H9 (cell line): ENCODE measurements around the gene C16orf87. TPM values are rescaled to one million over a fixed set of nuclear protein-coding genes. Genes with fewer than 3 reads are reported as not detected.
A peak's percentile ranks its signal among the peaks of the same experiment; 100 is the strongest.

Source experiments
- DNase-seq: peaks from one replicate; pipeline ENCODE4 v3.0.0-alpha.2; 2017
- H2AFZ ChIP-seq: one replicate; pipeline ENCODE4 v1.6.1; 2013; ENCODE audit warnings: mild to moderate bottlenecking, low read length, control low read depth, moderate library complexity
- H2AK5ac ChIP-seq: 2 replicates; pipeline ENCODE4 v1.6.1; 2013; ENCODE audit warnings: low read length, control low read depth, mixed read lengths; ENCODE audit not compliant: insufficient read length
- H2BK120ac ChIP-seq: one replicate; pipeline ENCODE4 v1.6.1; 2013; ENCODE audit warnings: low read depth, mild to moderate bottlenecking, low read length, control low read depth, inconsistent platforms; ENCODE audit not compliant: poor library complexity, severe bottlenecking
- H2BK12ac ChIP-seq: 2 replicates; pipeline ENCODE4 v1.6.1; 2013; ENCODE audit warnings: low read length, control low read depth, mixed read lengths, low read depth; ENCODE audit not compliant: insufficient read length
- H2BK15ac ChIP-seq: 2 replicates; pipeline ENCODE4 v1.6.1; 2013; ENCODE audit warnings: low read depth, low read length, control low read depth
- H2BK20ac ChIP-seq: one replicate; pipeline ENCODE4 v1.6.1; 2013; ENCODE audit warnings: low read depth, mild to moderate bottlenecking, low read length, control low read depth, inconsistent platforms; ENCODE audit not compliant: poor library complexity, severe bottlenecking
- H2BK5ac ChIP-seq: 2 replicates; pipeline ENCODE4 v1.6.1; 2013; ENCODE audit warnings: low read length, control low read depth, mixed read lengths; ENCODE audit not compliant: insufficient read length
- H3K14ac ChIP-seq: 2 replicates; pipeline ENCODE4 v1.6.1; 2013; ENCODE audit warnings: low read length, control low read depth; ENCODE audit not compliant: insufficient read depth
- H3K18ac ChIP-seq: 2 replicates; pipeline ENCODE4 v1.6.1; 2013; ENCODE audit warnings: low read depth, mild to moderate bottlenecking, mixed read lengths, low read length, control low read depth; ENCODE audit not compliant: insufficient read length
- H3K23ac ChIP-seq: 2 replicates; pipeline ENCODE4 v1.6.1; 2013; ENCODE audit warnings: low read length, control low read depth, mixed read lengths, low read depth; ENCODE audit not compliant: insufficient read length
- H3K23me2 ChIP-seq: 2 replicates; pipeline ENCODE4 v1.6.1; 2013; ENCODE audit warnings: low read depth, mild to moderate bottlenecking, mixed read lengths, low read length, control low read depth; ENCODE audit not compliant: insufficient read length, poor library complexity, severe bottlenecking
- H3K27ac ChIP-seq: 2 replicates; pipeline ENCODE4 v1.5.1; 2013; ENCODE audit warnings: low read length, control low read depth, mixed read lengths, low read depth; ENCODE audit not compliant: insufficient read length
- H3K27me3 ChIP-seq: 2 replicates; pipeline ENCODE4 v1.6.1; 2013; ENCODE audit warnings: low read length, control low read depth, inconsistent platforms; ENCODE audit not compliant: insufficient read depth
- H3K4ac ChIP-seq: 2 replicates; pipeline ENCODE4 v1.6.1; 2013; ENCODE audit warnings: low read depth, mild to moderate bottlenecking, control low read depth, inconsistent platforms, low read length, moderate library complexity
- H3K4me1 ChIP-seq: 2 replicates; pipeline ENCODE4 v1.6.1; 2013; ENCODE audit warnings: low read length, control low read depth, inconsistent platforms; ENCODE audit not compliant: insufficient read depth
- H3K4me2 ChIP-seq: 2 replicates; pipeline ENCODE4 v1.6.1; 2013; ENCODE audit warnings: low read length, control low read depth, mixed read lengths; ENCODE audit not compliant: insufficient read length, insufficient read depth
- H3K56ac ChIP-seq: 2 replicates; pipeline ENCODE4 v1.6.1; 2013; ENCODE audit warnings: low read depth, mild to moderate bottlenecking, mixed read lengths, low read length, control low read depth; ENCODE audit not compliant: insufficient read length
- H3K79me1 ChIP-seq: 2 replicates; pipeline ENCODE4 v1.6.1; 2013; ENCODE audit warnings: low read depth, mild to moderate bottlenecking, moderate library complexity, low read length, control low read depth, inconsistent platforms; ENCODE audit not compliant: insufficient read depth, poor library complexity, severe bottlenecking
- H3K79me2 ChIP-seq: 2 replicates; pipeline ENCODE4 v1.6.1; 2013; ENCODE audit warnings: low read length, control low read depth, inconsistent platforms; ENCODE audit not compliant: insufficient read depth
- H3K9ac ChIP-seq: 2 replicates; pipeline ENCODE4 v1.6.1; 2013; ENCODE audit warnings: low read length, control low read depth, mixed read lengths; ENCODE audit not compliant: insufficient read length; ENCODE audit errors: extremely low read depth
- H3K9me3 ChIP-seq: one replicate; pipeline ENCODE4 v1.6.1; 2013; ENCODE audit warnings: low read depth, low read length, inconsistent platforms; ENCODE audit not compliant: control insufficient read depth
- H3T11ph ChIP-seq: one replicate; pipeline ENCODE4 v1.6.1; 2013; ENCODE audit warnings: mild to moderate bottlenecking, low read length, control low read depth, inconsistent platforms
- H4K20me1 ChIP-seq: one replicate; pipeline ENCODE4 v1.6.1; 2013; ENCODE audit not compliant: control insufficient read depth, insufficient read length, insufficient read depth
- H4K5ac ChIP-seq: 2 replicates; pipeline ENCODE4 v1.6.1; 2013; ENCODE audit warnings: low read depth, mild to moderate bottlenecking, mixed read lengths, low read length, control low read depth; ENCODE audit not compliant: insufficient read length
- H4K8ac ChIP-seq: replicated peaks from 2 replicates; pipeline ENCODE4 v1.6.1; 2013; ENCODE audit warnings: low read length, control low read depth, mixed read lengths, low read depth; ENCODE audit not compliant: insufficient read length
- H4K91ac ChIP-seq: 2 replicates; pipeline ENCODE4 v1.6.1; 2013; ENCODE audit warnings: low read depth, mild to moderate bottlenecking, moderate library complexity, mixed read lengths, low read length, control low read depth; ENCODE audit not compliant: insufficient read length
- H3K27ac Mint-ChIP-seq, 3 experiments: 2 replicates in 2 of 3; 3 replicates in 1 of 3; pipeline ENCODE4 v1.8.0; 2020 to 2021; ENCODE audit warnings: mixed read lengths in 3 of 3, mild to moderate bottlenecking in 1 of 3, moderate library complexity in 1 of 3
- H3K27me3 Mint-ChIP-seq: 2 replicates; pipeline ENCODE4 v1.8.0; 2021; ENCODE audit warnings: low read depth, mild to moderate bottlenecking, moderate library complexity, mixed read lengths
- H3K36me3 Mint-ChIP-seq, 3 experiments: 2 replicates in 2 of 3; 3 replicates in 1 of 3; pipeline ENCODE4 v1.8.0; 2020 to 2021; ENCODE audit warnings: low read depth in 3 of 3, mixed read lengths in 3 of 3; ENCODE audit not compliant: insufficient read depth in 1 of 3
- H3K4me1 Mint-ChIP-seq, 2 experiments: 2 replicates each; pipeline ENCODE4 v1.8.0; 2020; ENCODE audit warnings: mixed read lengths in 2 of 2
- H3K4me3 Mint-ChIP-seq, 2 experiments: 2 replicates in 1 of 2; 3 replicates in 1 of 2; pipeline ENCODE4 v1.8.0; 2020 to 2021; ENCODE audit warnings: mild to moderate bottlenecking in 2 of 2, mixed read lengths in 2 of 2, moderate library complexity in 1 of 2
- H3K9me3 Mint-ChIP-seq, 2 experiments: 2 replicates in 1 of 2; 3 replicates in 1 of 2; pipeline ENCODE4 v1.8.0; 2020; ENCODE audit warnings: mild to moderate bottlenecking in 2 of 2, mixed read lengths in 2 of 2, moderate library complexity in 1 of 2
- CTCF ChIP-seq: fragments of 200-600 bp; sonication (generic); conservative IDR thresholded peaks from 3 replicates; pipeline ENCODE4 v1.8.0; 2021; ENCODE audit warnings: antibody characterized with exemption, mild to moderate bottlenecking
- WGBS: extraction: QIAGEN DNeasy Blood & Tissue Kit; methylation state at CpG from one replicate; pipeline ENCODE4 v1.1.7; 2013; ENCODE audit warnings: missing lambda C conversion rate, low lambda C conversion rate, mixed read lengths; ENCODE audit not compliant: insufficient read length; ENCODE audit errors: extremely low coverage; 5-methylcytosine and 5-hydroxymethylcytosine counted together
- total RNA-seq: library from RNA; stranded (reverse); gene quantifications from 2 replicates; pipeline ENCODE4 v1.2.1, GENCODE V29; 2021

Gene C16orf87
- total RNA-seq, 1 experiment from 2014 or later: 16.7 TPM

- H4K5ac ChIP-seq: no peak overlapping the region
- H4K91ac ChIP-seq: no peak overlapping the region
- no peaks in the 10 kb centered on the region for H3K4me1 ChIP-seq
- no peak overlapping the region for H2AFZ ChIP-seq
- Mint-ChIP-seq H3K27ac (peak overlapping the region in 1 of 3 experiments; percentile 76; a peak in 1 of 7 replicates), H3K27me3 (no peaks in the 10 kb centered on the region), H3K4me3 (no peak overlapping the region), H3K9me3 (no peaks in the 10 kb centered on the region), H3K36me3 (peaks cover 1 to 11% (median 4%) of the 10 kb centered on the region in 3 experiments; a peak in 4 of 7 replicates), H3K4me1 (peaks cover 0 to 4% of the 10 kb centered on the region in 2 experiments; a peak in 1 of 4 replicates)
- no peak for TF ChIP-seq CTCF
- no peak overlapping the region for H3K18ac ChIP-seq
- H3K23me2 ChIP-seq: no peaks in the 10 kb centered on the region
- WGBS: no CpG with 5 or more reads among the region's 1 CpG
- no peaks in the 10 kb centered on the region for H3K9me3 ChIP-seq
- H3K79me1 ChIP-seq: no peaks in the 10 kb centered on the region
- no peak overlapping the region for H3K27ac ChIP-seq
- H4K8ac ChIP-seq: no peak overlapping the region
- no peaks in the 10 kb centered on the region for H4K20me1 ChIP-seq
- H3K9ac ChIP-seq: no peak overlapping the region
- H2BK12ac ChIP-seq: no peak overlapping the region
- H3T11ph ChIP-seq: no peak overlapping the region
- H3K79me2 ChIP-seq: no peaks in the 10 kb centered on the region
- no peak overlapping the region for H3K4me2 ChIP-seq
- H2BK15ac ChIP-seq: no peak overlapping the region
- no peak overlapping the region for H2BK5ac ChIP-seq
- H3K56ac ChIP-seq: no peak overlapping the region
- no peak for DNase-seq
- H3K14ac ChIP-seq: no peak overlapping the region
- no peak overlapping the region for H2BK20ac ChIP-seq
- H3K27me3 ChIP-seq: no peaks in the 10 kb centered on the region
- H2BK120ac ChIP-seq: no peak overlapping the region
- H2AK5ac ChIP-seq: no peak overlapping the region
- H3K4ac ChIP-seq: no peak overlapping the region
- no peak overlapping the region for H3K23ac ChIP-seq
Observed at GRCh38 chr16:46807336-46807735, 23.6 kb downstream of the C16orf87 start.
